ENCODE results near the gene PKIG.

- no peak for TF ChIP-seq SPI1 (IDR thresholded peaks at IDR 0.05; ENCODE audit: low read depth, low read length)
- TF ChIP-seq TAF1 (IDR thresholded peaks at IDR 0.05; ENCODE audit: low read depth, low read length), result no peak
- TF ChIP-seq POLR2A (IDR thresholded peaks at IDR 0.05; ENCODE audit: low read depth, low read length), result no peak
- TF ChIP-seq POLR2AphosphoS5 (IDR thresholded peaks at IDR 0.05; ENCODE audit: low read depth, low read length), result no peak
Measured at GRCh38 chr20:44656448-44656847, 74.1 kb downstream of the PKIG start.

All from GM12891 (cell line).